NT2/D1 (cell line): Measurements from ENCODE around the gene GRM5.
"Not testable (repeated sequence)": the region's sequence is repeated elsewhere in the genome, so short reads cannot be mapped to it uniquely, and the experiment has no call there.

Experiments used
- DNase-seq: peaks from one replicate; pipeline ENCODE4 v3.0.0-alpha.2; 2011; ENCODE audit warnings: low read depth, low spot score
- H3K27me3 ChIP-seq: 2 replicates; pipeline ENCODE4 v1.6.0; 2011; ENCODE audit warnings: mild to moderate bottlenecking; ENCODE audit not compliant: insufficient read length, insufficient read depth
- H3K36me3 ChIP-seq: 2 replicates; pipeline ENCODE4 v1.6.1; 2011; ENCODE audit warnings: mild to moderate bottlenecking, low read length, mixed read lengths; ENCODE audit not compliant: insufficient read depth, insufficient read length
- H3K4me1 ChIP-seq: 2 replicates; pipeline ENCODE4 v1.5.1; 2011; ENCODE audit not compliant: insufficient read depth, insufficient read length
- H3K4me3 ChIP-seq: 2 replicates; pipeline ENCODE4 v1.5.1; 2011; ENCODE audit warnings: low read depth; ENCODE audit not compliant: insufficient read length
- H3K9ac ChIP-seq: 2 replicates; pipeline ENCODE4 v1.6.0; 2011; ENCODE audit warnings: low read depth; ENCODE audit not compliant: insufficient read length
- H3K9me3 ChIP-seq: 2 replicates; pipeline ENCODE4 v1.5.1; 2011; ENCODE audit warnings: mild to moderate bottlenecking, low read length; ENCODE audit not compliant: insufficient read depth
- SUZ12 ChIP-seq: IDR thresholded peaks from 2 replicates; pipeline ENCODE4 v1.6.1; 2011; ENCODE audit not compliant: insufficient read length, insufficient read depth; ENCODE audit errors: extremely low read depth
- YY1 ChIP-seq: IDR thresholded peaks from 2 replicates; pipeline ENCODE4 v1.6.1; 2011; ENCODE audit not compliant: insufficient read length, insufficient read depth
- ZNF274 ChIP-seq: IDR thresholded peaks from 2 replicates; pipeline ENCODE4 v1.6.1; 2011; ENCODE audit warnings: mild to moderate bottlenecking, low read depth, low read length

The GRM5 gene

DNA sequence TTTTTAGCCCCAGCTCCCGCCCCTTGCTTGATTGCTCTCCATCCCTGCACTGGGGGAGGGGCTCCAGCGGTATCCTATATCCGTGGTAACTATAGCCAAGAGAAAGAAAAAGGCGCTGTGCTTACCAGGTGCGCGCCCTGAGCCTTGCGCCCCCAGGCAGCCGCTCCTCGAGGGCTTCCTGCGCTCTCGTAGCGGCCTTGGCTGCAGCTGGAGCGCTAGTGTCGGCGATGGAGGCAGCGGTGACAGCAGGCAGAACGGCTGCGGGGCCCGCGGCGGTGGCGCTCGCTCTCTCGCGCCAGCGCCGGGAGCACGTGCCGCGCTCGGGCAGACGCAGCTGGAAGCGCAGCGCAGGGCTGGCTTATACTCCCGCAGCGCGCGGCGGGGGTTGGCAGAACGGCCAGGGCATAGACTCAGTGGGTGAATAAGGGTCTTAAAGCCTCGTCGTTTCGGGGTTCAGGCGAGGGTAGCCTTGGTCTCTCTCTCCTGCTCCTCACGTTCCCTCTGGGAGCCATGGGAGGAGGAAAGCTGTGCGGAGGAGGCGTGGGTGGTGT is at the start of gene GRM5:
Gene GRM5 (minus strand): TSS at position 332 of the 551 bp plus-strand sequence. CDS start 18,110 bp downstream, outside the sequence.
- peaks cover 33% of the 10 kb centered on the region for H3K27me3 ChIP-seq

DNA sequence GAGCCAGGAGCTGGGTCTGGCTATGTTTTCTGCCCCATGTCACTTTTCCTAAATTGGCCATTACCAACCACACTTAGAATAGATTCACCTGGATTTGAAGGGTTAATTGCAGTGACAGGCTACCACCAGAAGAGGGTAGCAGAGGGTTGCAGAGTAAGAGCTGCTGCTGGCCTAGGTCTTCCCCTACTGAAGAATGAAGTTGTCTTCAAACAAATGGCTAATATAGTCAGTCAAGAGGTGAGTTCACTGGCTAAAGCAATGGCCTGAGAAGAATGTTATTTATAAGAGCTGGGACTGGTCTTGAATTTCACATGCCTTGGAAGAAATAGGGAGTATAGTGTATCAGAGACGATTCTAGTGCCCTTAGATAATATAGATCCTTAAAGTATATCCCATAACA is 32.2 kb upstream of the GRM5 start:
- DNase-seq, H3K9ac ChIP-seq, H3K36me3 ChIP-seq, H3K9me3 ChIP-seq, H3K4me1 ChIP-seq, H3K27me3 ChIP-seq, H3K4me3 ChIP-seq: not testable (repeated sequence)

More for the DNA sequence above, at the start of gene GRM5:
- H3K9me3 ChIP-seq, H3K4me3 ChIP-seq, H3K9ac ChIP-seq, H3K4me1 ChIP-seq, H3K36me3 ChIP-seq: not testable (repeated sequence)
- peak; percentile 8 for DNase-seq

DNA sequence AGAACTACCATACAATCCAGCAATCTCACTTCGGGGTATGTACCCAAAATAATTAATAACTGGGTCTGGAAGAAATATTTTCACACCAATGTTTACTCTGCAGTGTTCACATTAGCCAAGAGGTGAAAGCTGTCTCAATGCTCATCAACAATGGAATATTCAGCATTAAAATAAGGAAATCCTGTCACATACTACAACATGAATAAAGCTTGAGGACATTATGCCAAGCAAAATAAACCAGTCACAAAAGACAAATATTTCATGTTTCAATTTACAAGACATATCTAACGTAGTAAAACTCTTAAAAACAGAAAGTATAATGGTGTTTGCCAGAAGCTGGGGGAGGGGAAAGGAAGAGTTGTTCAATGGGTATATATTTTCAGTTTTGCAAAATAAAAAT is 28.0 kb upstream of the GRM5 start:
- H3K36me3 ChIP-seq, DNase-seq, H3K4me3 ChIP-seq, H3K4me1 ChIP-seq, H3K9me3 ChIP-seq, H3K27me3 ChIP-seq, H3K9ac ChIP-seq: not testable (repeated sequence)

DNA sequence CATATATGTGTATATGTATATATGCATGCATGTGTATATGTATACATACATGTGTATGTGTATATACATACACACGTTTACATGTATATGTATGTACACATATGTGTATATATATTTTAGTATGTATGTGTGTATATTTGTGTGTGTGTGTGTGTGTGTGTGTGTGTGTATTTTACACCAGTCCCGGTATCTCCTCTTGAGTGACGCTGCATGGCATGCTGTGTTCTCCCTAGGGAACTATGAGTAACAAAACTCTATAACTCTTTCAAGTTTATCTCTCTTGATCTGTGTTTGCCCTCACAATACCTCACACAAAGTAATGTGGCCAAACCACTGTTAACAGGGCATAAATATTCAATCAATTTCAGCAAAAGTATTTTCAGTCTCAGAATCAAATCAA is 19.2 kb upstream of the GRM5 start:
- H3K9me3 ChIP-seq, DNase-seq, H3K9ac ChIP-seq, H3K4me1 ChIP-seq, H3K27me3 ChIP-seq, H3K4me3 ChIP-seq, H3K36me3 ChIP-seq: not testable (repeated sequence)

DNA sequence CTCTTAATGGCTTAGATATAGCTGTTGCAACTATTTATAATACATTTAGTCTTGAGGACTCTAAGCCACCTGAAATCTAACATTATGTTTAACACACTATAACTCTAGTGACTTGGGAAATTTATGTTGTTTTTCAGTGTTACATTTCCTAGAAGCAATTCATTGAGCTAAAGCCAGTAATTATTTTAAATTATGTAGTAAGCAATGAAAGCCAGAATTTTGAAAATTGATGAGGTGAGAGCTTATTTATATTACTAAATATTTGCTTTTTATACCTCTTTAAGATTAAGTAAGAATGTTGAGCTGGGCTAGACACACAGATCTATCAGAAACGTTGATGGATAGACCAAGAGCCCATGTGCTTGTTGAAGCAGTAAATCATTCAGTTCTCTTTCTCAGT is 5.1 kb upstream of the GRM5 start:
- H3K27me3 ChIP-seq: peaks cover 13% of the 10 kb centered on the region
- H3K36me3 ChIP-seq, DNase-seq, H3K4me1 ChIP-seq, H3K9ac ChIP-seq, H3K4me3 ChIP-seq, H3K9me3 ChIP-seq: not testable (repeated sequence)

DNA sequence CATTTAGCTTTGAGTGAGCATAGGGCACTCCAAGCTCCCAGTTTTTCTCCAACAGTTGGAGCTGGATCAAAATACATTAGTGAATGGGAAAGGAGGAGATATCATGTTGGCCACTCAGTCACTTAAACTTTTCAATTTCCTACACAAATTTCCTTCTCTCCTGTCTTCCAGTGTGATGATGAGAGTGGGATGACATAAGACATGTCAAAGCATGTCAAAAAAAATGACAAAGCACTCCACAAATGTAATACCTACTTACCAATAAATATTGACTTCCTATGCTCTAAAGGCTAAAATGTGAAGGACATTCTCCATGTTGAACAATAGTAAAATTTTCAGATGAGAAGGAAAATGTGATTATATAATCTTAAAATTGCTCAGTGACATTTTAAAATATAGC is 1.5 kb upstream of the GRM5 start:
- no peaks in the 10 kb centered on the region for H3K4me1 ChIP-seq
- no peak for TF ChIP-seq ZNF274
- no peak overlapping the region for H3K4me3 ChIP-seq
- no peaks in the 10 kb centered on the region for H3K9me3 ChIP-seq
- no peak for DNase-seq
- peaks cover 33% of the 10 kb centered on the region for H3K27me3 ChIP-seq
- no peaks in the 10 kb centered on the region for H3K36me3 ChIP-seq
- H3K9ac ChIP-seq: no peak overlapping the region

DNA sequence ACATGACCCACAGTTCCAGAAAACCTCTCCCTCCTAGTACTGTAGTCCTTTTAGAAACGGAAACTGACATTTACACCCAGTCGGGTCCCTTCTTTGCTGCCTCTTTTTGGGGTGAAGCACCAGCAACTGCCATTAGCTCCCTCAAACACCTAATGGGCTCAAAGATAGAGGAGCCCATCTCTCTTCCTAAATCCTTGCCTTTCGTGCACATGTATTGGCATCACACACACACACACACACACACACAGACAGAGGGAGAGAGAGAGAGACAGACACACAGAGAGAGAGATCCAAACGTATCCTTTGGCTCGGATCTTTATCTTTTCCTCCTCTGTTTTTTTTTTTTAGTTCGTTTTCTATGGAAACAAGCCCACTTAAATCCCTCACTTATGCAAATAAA is 716 bp downstream of the GRM5 start:
- no peaks in the 10 kb centered on the region for H3K36me3 ChIP-seq
- no peaks in the 10 kb centered on the region for H3K9me3 ChIP-seq
- H3K9ac ChIP-seq: no peak overlapping the region
- no peak for DNase-seq
- H3K4me3 ChIP-seq: no peak overlapping the region
- no peaks in the 10 kb centered on the region for H3K4me1 ChIP-seq
- TF ChIP-seq ZNF274 (no peak), SUZ12 (no peak), YY1 (no peak)
- peaks cover 33% of the 10 kb centered on the region for H3K27me3 ChIP-seq

DNA sequence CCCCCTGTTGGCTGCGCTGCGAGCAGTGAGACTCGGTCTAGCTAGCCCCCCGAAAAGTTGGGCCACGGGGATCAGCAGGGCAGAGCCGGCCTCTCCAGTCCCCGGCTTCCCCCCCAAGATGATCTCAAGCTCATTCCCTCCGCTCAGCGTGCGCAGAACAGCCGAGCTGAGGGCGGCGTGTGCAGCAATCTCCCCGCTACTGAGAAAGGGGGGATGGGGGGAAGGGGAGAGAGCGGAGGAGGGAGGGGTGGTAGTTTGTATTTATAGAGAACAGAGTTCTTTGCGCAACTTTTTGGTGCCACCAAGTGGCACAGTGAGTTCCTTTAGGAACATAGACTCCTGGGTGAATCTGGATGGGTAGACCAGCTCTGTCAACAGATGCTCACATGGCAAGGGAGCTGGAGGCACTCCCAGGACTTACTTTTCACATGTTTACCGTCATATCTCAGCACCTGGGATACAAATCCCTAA is 2.3 kb downstream of the GRM5 start:
- not testable (repeated sequence) for H3K36me3 ChIP-seq, H3K9me3 ChIP-seq, H3K9ac ChIP-seq, DNase-seq, H3K4me3 ChIP-seq, H3K4me1 ChIP-seq
- peaks cover 33% of the 10 kb centered on the region for H3K27me3 ChIP-seq

DNA sequence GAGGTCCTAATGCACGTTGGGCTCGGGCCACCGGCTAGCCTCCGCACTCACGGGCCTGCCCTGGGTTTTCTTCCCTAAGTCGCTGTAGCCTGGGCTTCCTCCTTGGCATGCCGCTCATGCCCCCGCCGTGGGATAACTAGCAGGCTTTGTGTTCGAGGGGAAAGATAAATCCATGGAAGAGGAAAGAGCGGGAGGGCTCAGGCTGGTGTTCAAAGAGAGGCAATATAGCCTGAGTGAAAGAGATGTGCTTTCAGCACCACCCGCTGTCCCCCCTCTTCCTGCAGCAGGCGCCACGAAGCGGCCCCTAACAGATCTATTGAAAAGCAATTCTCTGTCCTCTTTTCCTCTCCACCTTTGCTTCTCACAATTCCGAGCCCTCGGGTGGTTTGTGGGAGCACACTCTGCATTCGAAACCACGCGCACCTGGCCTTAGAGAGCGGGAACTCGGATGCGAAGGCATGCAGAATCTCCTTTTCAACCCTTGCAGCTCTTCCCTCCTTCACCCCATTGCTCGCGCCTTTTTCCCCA is 2.9 kb downstream of the GRM5 start:
- H3K4me1 ChIP-seq, H3K4me3 ChIP-seq, H3K36me3 ChIP-seq, H3K9ac ChIP-seq, H3K9me3 ChIP-seq, DNase-seq: not testable (repeated sequence)
- H3K27me3 ChIP-seq: peaks cover 33% of the 10 kb centered on the region

DNA sequence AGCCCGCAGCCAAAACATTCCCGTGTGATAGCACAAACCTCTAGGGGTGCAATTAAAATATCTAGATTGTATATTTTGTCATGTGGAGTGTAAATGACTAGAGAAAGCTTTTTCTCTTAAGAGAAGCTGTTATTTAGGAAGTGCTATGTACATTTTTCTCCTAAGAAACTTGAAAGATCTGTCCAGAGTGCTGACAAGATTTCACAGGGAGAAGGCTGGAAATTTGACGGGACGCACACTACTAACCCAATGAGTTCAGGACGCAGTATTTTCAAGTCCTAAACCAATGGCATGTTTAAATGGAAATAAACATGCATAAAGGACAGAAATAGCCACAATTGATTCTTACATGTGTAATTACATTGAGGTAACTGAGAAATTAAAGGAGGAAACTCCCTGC is 3.9 kb downstream of the GRM5 start:
- peaks cover 29% of the 10 kb centered on the region for H3K27me3 ChIP-seq
- not testable (repeated sequence) for H3K36me3 ChIP-seq, H3K9ac ChIP-seq, H3K4me3 ChIP-seq, DNase-seq, H3K9me3 ChIP-seq, H3K4me1 ChIP-seq

DNA sequence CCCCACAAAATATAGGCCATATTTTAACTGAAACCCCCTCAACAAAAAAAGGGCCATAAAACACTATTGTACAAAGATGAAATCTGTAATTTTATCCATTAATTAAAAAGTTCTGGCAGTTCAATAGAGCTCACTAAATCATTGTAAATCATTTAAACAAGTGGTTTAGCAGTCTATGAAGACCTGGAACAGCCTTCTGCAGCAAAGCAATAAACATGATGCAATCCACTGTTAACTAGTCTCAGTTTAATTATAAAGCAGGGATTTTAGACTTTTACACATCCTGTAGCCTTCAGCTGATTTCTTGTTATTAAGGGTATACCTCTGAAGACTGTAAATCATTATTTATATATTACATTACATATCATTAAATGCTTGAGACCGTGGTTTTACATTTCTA is 8.4 kb downstream of the GRM5 start:
- not testable (repeated sequence) for H3K9me3 ChIP-seq, DNase-seq, H3K27me3 ChIP-seq, H3K4me1 ChIP-seq, H3K36me3 ChIP-seq, H3K9ac ChIP-seq, H3K4me3 ChIP-seq
